ENCODE measurements around the gene MRPS35. TPM values are rescaled to one million over a fixed set of nuclear protein-coding genes. Genes with fewer than 3 reads are reported as not detected.

The MRPS35 gene
- total RNA-seq, 2 donors from 2014 or later = 41.5 to 56.0 TPM

DNA sequence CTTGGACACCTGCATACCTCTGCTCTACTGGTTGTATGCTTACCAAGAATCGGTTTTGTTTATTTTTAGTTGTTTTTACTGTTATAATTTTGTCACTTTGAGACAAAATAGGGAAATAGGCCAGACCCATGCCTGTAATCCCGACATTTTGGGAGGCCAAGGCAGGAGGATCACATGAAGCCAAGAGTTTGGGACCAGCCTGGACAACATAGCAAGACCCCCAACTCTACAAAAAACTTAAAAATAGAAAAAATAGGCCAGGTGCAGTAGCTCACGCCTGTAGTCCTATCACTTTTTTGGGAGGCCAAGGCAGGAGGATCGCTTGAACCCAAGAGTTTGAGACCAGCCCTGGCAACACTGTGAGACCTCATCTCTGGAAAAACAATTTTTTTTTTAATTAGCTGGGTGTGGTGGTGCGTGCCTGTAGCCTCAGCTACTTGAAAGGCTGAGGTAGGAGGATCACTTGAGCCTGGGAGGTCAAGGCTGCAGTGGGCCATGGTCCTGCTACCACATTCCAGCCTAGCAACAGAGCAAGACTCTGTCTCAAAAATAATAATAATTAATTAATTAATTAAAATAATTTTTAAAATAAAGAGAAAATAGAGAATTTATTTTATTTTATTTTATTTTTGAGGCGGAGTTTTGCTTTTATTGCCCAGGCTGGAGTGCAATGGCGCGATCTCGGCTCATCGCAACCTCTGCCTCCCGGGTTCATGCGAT lies 1.3 kb upstream of the MRPS35 start:
- Histone ChIP-seq H3K36me3 (no peaks in the 10 kb centered on the region), H3K4me3 (peak overlapping the region; percentile 90 to 99), H3K4me1 (peaks cover 0 to 27% of the 10 kb centered on the region in 2 donors), H3K27ac (peak overlapping the region; percentile 86 to 88), H3K27me3 (no peaks in the 10 kb centered on the region), H3K9me3 (no peaks in the 10 kb centered on the region)
- no peak for DNase-seq (ENCODE audit: low spot score)
- TF ChIP-seq CTCF (IDR thresholded peaks at IDR 0.05) = no peak

DNA sequence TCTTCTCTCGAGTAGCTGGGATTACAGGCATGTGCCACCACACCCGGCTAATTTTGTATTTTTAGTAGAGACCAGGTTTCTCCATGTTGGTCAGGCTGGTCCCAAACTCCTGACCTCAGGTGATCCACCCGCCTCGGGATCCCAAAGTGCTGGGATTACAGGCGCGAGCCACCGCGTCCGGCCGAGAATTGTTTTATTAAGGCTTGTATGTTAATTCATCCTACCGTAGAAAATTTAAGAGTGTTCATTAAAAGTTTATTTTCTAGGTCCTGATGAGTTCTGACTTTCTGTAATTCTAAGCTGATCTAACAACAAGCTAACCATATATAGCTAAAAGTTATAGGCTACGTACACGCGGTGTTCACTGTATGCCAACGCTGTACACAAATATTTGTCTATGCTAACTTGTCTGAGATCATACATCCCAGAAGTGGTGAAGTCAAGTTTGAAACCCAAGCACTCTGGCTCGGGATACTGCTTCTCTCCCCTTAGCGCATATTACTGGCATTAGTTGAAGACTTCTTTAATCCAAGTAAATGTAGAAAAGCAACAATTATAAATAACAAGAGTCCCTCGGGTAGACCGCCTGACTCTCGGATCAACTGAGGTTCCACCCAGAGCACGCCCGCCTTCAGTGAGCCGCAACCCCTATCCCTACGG lies 570 bp upstream of the MRPS35 start:
- peak overlapping the region; percentile 86 to 88 for H3K27ac ChIP-seq
- no peaks in the 10 kb centered on the region for H3K9me3 ChIP-seq
- no peaks in the 10 kb centered on the region for H3K27me3 ChIP-seq
- peaks cover 0 to 27% of the 10 kb centered on the region in 2 donors for H3K4me1 ChIP-seq
- H3K36me3 ChIP-seq = no peaks in the 10 kb centered on the region
- H3K4me3 ChIP-seq = peak overlapping the region; percentile 90 to 99
- DNase-seq (ENCODE audit: low spot score) = no peak
- no peak for TF ChIP-seq CTCF (IDR thresholded peaks at IDR 0.05)

GRCh38 chr12:27711317-27711682 lies 668 bp downstream of the MRPS35 start:
- no peaks in the 10 kb centered on the region for H3K9me3 ChIP-seq
- peak overlapping the region; percentile 90 to 99 for H3K4me3 ChIP-seq
- peaks cover 3% of the 10 kb centered on the region for H3K36me3 ChIP-seq
- no peak for TF ChIP-seq CTCF (IDR thresholded peaks at IDR 0.05)
- no peaks in the 10 kb centered on the region for H3K27me3 ChIP-seq
- H3K27ac ChIP-seq = peak overlapping the region; percentile 86 to 88
- peaks cover 0 to 27% of the 10 kb centered on the region in 2 donors for H3K4me1 ChIP-seq
- DNase-seq (ENCODE audit: low spot score) = no peak

GRCh38 chr12:27711967-27712366 lies 1.3 kb downstream of the MRPS35 start:
- Histone ChIP-seq H3K27ac (no peak overlapping the region), H3K36me3 (peaks cover 9% of the 10 kb centered on the region), H3K9me3 (no peaks in the 10 kb centered on the region), H3K4me1 (peaks cover 0 to 27% of the 10 kb centered on the region in 2 donors), H3K4me3 (peak overlapping the region in 1 of 2 donors; percentile 99), H3K27me3 (no peaks in the 10 kb centered on the region)
- no peak for TF ChIP-seq CTCF (IDR thresholded peaks at IDR 0.05)
- DNase-seq (ENCODE audit: low spot score) = no peak

GRCh38 chr12:27723212-27723611 lies 12.6 kb downstream of the MRPS35 start:
- DNase-seq (ENCODE audit: low spot score) = no peak
- TF ChIP-seq CTCF (IDR thresholded peaks at IDR 0.05) = no peak
- no peaks in the 10 kb centered on the region for H3K27me3 ChIP-seq
- H3K36me3 ChIP-seq = peaks cover 31% of the 10 kb centered on the region
- H3K27ac ChIP-seq = no peak overlapping the region
- no peaks in the 10 kb centered on the region for H3K4me1 ChIP-seq
- no peaks in the 10 kb centered on the region for H3K9me3 ChIP-seq
- no peak overlapping the region for H3K4me3 ChIP-seq
